ENCODE data around the gene PUS1.
"Not testable (repeated sequence)": the region's sequence is repeated elsewhere in the genome, so short reads cannot be mapped to it uniquely, and the experiment has no call there.

The PUS1 gene

GRCh38 chr12:131962069-131962468 is 33.0 kb downstream of the PUS1 start:
- no peak for TF ChIP-seq TAF1 (IDR thresholded peaks at IDR 0.05; ENCODE audit: borderline replicate concordance, low read depth, low read length)
- no peak for FAIRE-seq
- DNase-seq (ENCODE audit: insufficient read length) = no peak

GRCh38 chr12:131963381-131963780 is 34.3 kb downstream of the PUS1 start:
- DNase-seq (ENCODE audit: insufficient read length) (no peak), FAIRE-seq (no peak)
- TF ChIP-seq TAF1 (IDR thresholded peaks at IDR 0.05; ENCODE audit: borderline replicate concordance, low read depth, low read length) (no peak), POLR2AphosphoS5 (IDR thresholded peaks at IDR 0.05; ENCODE audit: low read depth, low read length) (no peak), POLR2A (IDR thresholded peaks at IDR 0.05; ENCODE audit: low read depth, low read length) (no peak)

- DNase-seq (ENCODE audit: insufficient read length) = no peak
- no peak for TF ChIP-seq POLR2A (IDR thresholded peaks at IDR 0.05; ENCODE audit: low read depth, low read length)
- TF ChIP-seq TAF1 (IDR thresholded peaks at IDR 0.05; ENCODE audit: borderline replicate concordance, low read depth, low read length) = no peak
- no peak for TF ChIP-seq POLR2AphosphoS5 (IDR thresholded peaks at IDR 0.05; ENCODE audit: low read depth, low read length)
- no peak for FAIRE-seq
These were observed 36.0 kb downstream of the PUS1 start for GRCh38 chr12:131965073-131965472.

- no peak for TF ChIP-seq TAF1 (IDR thresholded peaks at IDR 0.05; ENCODE audit: borderline replicate concordance, low read depth, low read length)
- no peak for TF ChIP-seq POLR2A (IDR thresholded peaks at IDR 0.05; ENCODE audit: low read depth, low read length)
- no peak for TF ChIP-seq POLR2AphosphoS5 (IDR thresholded peaks at IDR 0.05; ENCODE audit: low read depth, low read length)
- FAIRE-seq (no peak), DNase-seq (ENCODE audit: insufficient read length) (no peak)
These were observed 42.1 kb downstream of the PUS1 start for GRCh38 chr12:131971226-131971625.

GRCh38 chr12:131975228-131975627 is 46.2 kb downstream of the PUS1 start:
- TF ChIP-seq POLR2AphosphoS5 (IDR thresholded peaks at IDR 0.05; ENCODE audit: low read depth, low read length) = no peak
- TF ChIP-seq TAF1 (IDR thresholded peaks at IDR 0.05; ENCODE audit: borderline replicate concordance, low read depth, low read length) = no peak
- no peak for TF ChIP-seq POLR2A (IDR thresholded peaks at IDR 0.05; ENCODE audit: low read depth, low read length)
- DNase-seq (ENCODE audit: insufficient read length) (no peak), FAIRE-seq (no peak)

GRCh38 chr12:131979606-131980005 is 50.5 kb downstream of the PUS1 start:
- TF ChIP-seq POLR2A (IDR thresholded peaks at IDR 0.05; ENCODE audit: low read depth, low read length) = no peak
- DNase-seq (ENCODE audit: insufficient read length) (no peak), FAIRE-seq (no peak)

- DNase-seq (ENCODE audit: insufficient read length) (no peak), FAIRE-seq (no peak)
- TF ChIP-seq POLR2A (IDR thresholded peaks at IDR 0.05; ENCODE audit: low read depth, low read length) (no peak), POLR2AphosphoS5 (IDR thresholded peaks at IDR 0.05; ENCODE audit: low read depth, low read length) (no peak), TAF1 (IDR thresholded peaks at IDR 0.05; ENCODE audit: borderline replicate concordance, low read depth, low read length) (no peak)
These were observed 51.2 kb downstream of the PUS1 start for GRCh38 chr12:131980263-131980662.

GRCh38 chr12:131981388-131981787 is 52.3 kb downstream of the PUS1 start:
- DNase-seq (ENCODE audit: insufficient read length) = no peak
- TF ChIP-seq POLR2AphosphoS5 (IDR thresholded peaks at IDR 0.05; ENCODE audit: low read depth, low read length) = no peak
- no peak for TF ChIP-seq POLR2A (IDR thresholded peaks at IDR 0.05; ENCODE audit: low read depth, low read length)
- TF ChIP-seq TAF1 (IDR thresholded peaks at IDR 0.05; ENCODE audit: borderline replicate concordance, low read depth, low read length) = no peak
- no peak for FAIRE-seq

GRCh38 chr12:131982041-131982440 is 53.0 kb downstream of the PUS1 start:
- TF ChIP-seq POLR2AphosphoS5 (IDR thresholded peaks at IDR 0.05; ENCODE audit: low read depth, low read length) (no peak), POLR2A (IDR thresholded peaks at IDR 0.05; ENCODE audit: low read depth, low read length) (no peak), TAF1 (IDR thresholded peaks at IDR 0.05; ENCODE audit: borderline replicate concordance, low read depth, low read length) (no peak)
- no peak for DNase-seq (ENCODE audit: insufficient read length)
- FAIRE-seq = no peak

- FAIRE-seq (no peak), DNase-seq (ENCODE audit: insufficient read length) (no peak)
- TF ChIP-seq POLR2A (IDR thresholded peaks at IDR 0.05; ENCODE audit: low read depth, low read length) = no peak
- TF ChIP-seq POLR2AphosphoS5 (IDR thresholded peaks at IDR 0.05; ENCODE audit: low read depth, low read length) = no peak
- TF ChIP-seq TAF1 (IDR thresholded peaks at IDR 0.05; ENCODE audit: borderline replicate concordance, low read depth, low read length) = no peak
These were observed 54.0 kb downstream of the PUS1 start for GRCh38 chr12:131983026-131983425.

- TF ChIP-seq POLR2AphosphoS5 (IDR thresholded peaks at IDR 0.05; ENCODE audit: low read depth, low read length) (no peak), POLR2A (IDR thresholded peaks at IDR 0.05; ENCODE audit: low read depth, low read length) (no peak), TAF1 (IDR thresholded peaks at IDR 0.05; ENCODE audit: borderline replicate concordance, low read depth, low read length) (no peak)
- DNase-seq (ENCODE audit: insufficient read length) = no peak
- FAIRE-seq = no peak
These were observed 54.5 kb downstream of the PUS1 start for GRCh38 chr12:131983554-131983953.

- DNase-seq (ENCODE audit: insufficient read length) (no peak), FAIRE-seq (no peak)
- no peak for TF ChIP-seq POLR2A (IDR thresholded peaks at IDR 0.05; ENCODE audit: low read depth, low read length)
- no peak for TF ChIP-seq POLR2AphosphoS5 (IDR thresholded peaks at IDR 0.05; ENCODE audit: low read depth, low read length)
- TF ChIP-seq TAF1 (IDR thresholded peaks at IDR 0.05; ENCODE audit: borderline replicate concordance, low read depth, low read length) = no peak
These were observed 55.3 kb downstream of the PUS1 start for GRCh38 chr12:131984334-131984733.

- not testable (repeated sequence) for DNase-seq (ENCODE audit: insufficient read length); FAIRE-seq
These were observed 56.4 kb downstream of the PUS1 start for GRCh38 chr12:131985510-131985875.

Measured in GM12892 (cell line).